Stimulated activated CD8-positive, alpha-beta memory T cell treated with anti-CD3 and anti-CD28 coated beads, Interleukin-15, amount 100 ng/mL, for 24 hours (primary cell): ENCODE results near the gene ARHGAP9.
A peak's percentile ranks its signal among the peaks of the same experiment; 100 is the strongest.

Source experiments
- DNase-seq: peaks from one replicate; pipeline ENCODE4 v3.0.0-alpha.2; 2020; ENCODE audit warnings: low read depth

Gene ARHGAP9

GRCh38 chr12:57491393-57492280 lies 12.0 kb upstream of the ARHGAP9 start:
- DNase-seq = no peak

- DNase-seq = no peak
Observed at GRCh38 chr12:57490126-57490525, 10.5 kb upstream of the ARHGAP9 start.

- DNase-seq = no peak
Observed at GRCh38 chr12:57489157-57489641, 9.5 kb upstream of the ARHGAP9 start.

- no peak for DNase-seq
Observed at GRCh38 chr12:57488402-57489156, 8.9 kb upstream of the ARHGAP9 start.

GRCh38 chr12:57487597-57488401 lies 8.1 kb upstream of the ARHGAP9 start, which contains the start of gene MARS1:
Gene MARS1 (plus strand): TSS chr12:57488068. CDS start chr12:57488091, 23 bp downstream.
- DNase-seq = peak; percentile 56

- DNase-seq = no peak
Observed at GRCh38 chr12:57487055-57487596, 7.5 kb upstream of the ARHGAP9 start.

- no peak for DNase-seq
Observed at GRCh38 chr12:57485695-57486094, 6.0 kb upstream of the ARHGAP9 start.

- DNase-seq = no peak
Observed at GRCh38 chr12:57483466-57483865, 3.8 kb upstream of the ARHGAP9 start.

- no peak for DNase-seq
Observed at GRCh38 chr12:57481671-57482070, 2.0 kb upstream of the ARHGAP9 start.

- no peak for DNase-seq
Observed at GRCh38 chr12:57479043-57479375, 657 bp downstream of the ARHGAP9 start.

GRCh38 chr12:57477710-57478681 lies 1.7 kb downstream of the ARHGAP9 start:
- DNase-seq = no peak

- no peak for DNase-seq
Observed at GRCh38 chr12:57476993-57477709, 2.5 kb downstream of the ARHGAP9 start.

- DNase-seq = no peak
Observed at GRCh38 chr12:57476162-57476992, 3.3 kb downstream of the ARHGAP9 start.

- DNase-seq = no peak
Observed at GRCh38 chr12:57475271-57476161, 4.2 kb downstream of the ARHGAP9 start.

GRCh38 chr12:57474862-57475261 lies 4.8 kb downstream of the ARHGAP9 start:
- DNase-seq = no peak

- DNase-seq = no peak
Observed at GRCh38 chr12:57474430-57474829, 5.2 kb downstream of the ARHGAP9 start.

- no peak for DNase-seq
Observed at GRCh38 chr12:57473886-57474285, 5.8 kb downstream of the ARHGAP9 start.

GRCh38 chr12:57473392-57473791 lies 6.3 kb downstream of the ARHGAP9 start:
- no peak for DNase-seq
